ENCODE results near the gene CRAMP1. TPM values are rescaled to one million over a fixed set of nuclear protein-coding genes. Genes with fewer than 3 reads are reported as not detected.
"Not testable (repeated sequence)": the region's sequence is repeated elsewhere in the genome, so short reads cannot be mapped to it uniquely, and the experiment has no call there.

CRAMP1 gene
- total RNA-seq, 1 experiment from 2014 or later: 33.0 TPM

DNA sequence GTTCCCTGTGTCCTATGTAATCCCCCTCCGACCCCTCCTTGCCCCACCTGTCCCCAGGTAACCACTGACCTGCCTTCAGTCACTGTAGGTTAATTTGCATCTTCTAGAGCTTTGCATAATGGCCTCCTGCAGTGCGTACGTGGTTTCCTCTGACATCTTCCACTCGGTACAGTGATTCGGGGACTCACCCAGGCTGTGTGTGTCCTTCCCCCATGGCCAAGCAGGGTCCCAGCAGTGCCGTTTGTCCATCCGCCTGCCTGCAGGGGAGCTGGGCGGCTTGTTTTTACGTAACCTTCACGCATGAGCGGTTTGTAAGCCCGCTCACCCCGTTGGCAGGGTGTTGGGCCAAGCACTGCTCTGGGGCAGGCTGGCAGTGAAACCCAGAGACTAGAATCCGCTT is 101.8 kb downstream of the CRAMP1 start:
- H3K27ac ChIP-seq (ENCODE audit: low read depth, low read length, poor library complexity, severe bottlenecking): no peak overlapping the region
- no peak overlapping the region for H3K4me3 ChIP-seq (ENCODE audit: low read depth, low read length, poor library complexity, severe bottlenecking)
- H3K36me3 ChIP-seq (ENCODE audit: insufficient read depth, low read length, poor library complexity, severe bottlenecking): no peaks in the 10 kb centered on the region
- no peaks in the 10 kb centered on the region for H3K9me3 ChIP-seq (ENCODE audit: low read depth, low read length, poor library complexity, severe bottlenecking)
- no peaks in the 10 kb centered on the region for H3K27me3 ChIP-seq (replicated peaks; ENCODE audit: insufficient read depth, low read depth, low read length, poor library complexity)
- BruUV-seq (replicated peaks): no TSS peak
- POLR2A ChIA-PET (ENCODE audit: low non-redundant PET): no interaction called here
- TF ChIP-seq EZH2 (IDR thresholded peaks at IDR 0.05; ENCODE audit: borderline replicate concordance, low read depth, low read length, poor library complexity, severe bottlenecking): no peak
- TF ChIP-seq, protein P1, sequence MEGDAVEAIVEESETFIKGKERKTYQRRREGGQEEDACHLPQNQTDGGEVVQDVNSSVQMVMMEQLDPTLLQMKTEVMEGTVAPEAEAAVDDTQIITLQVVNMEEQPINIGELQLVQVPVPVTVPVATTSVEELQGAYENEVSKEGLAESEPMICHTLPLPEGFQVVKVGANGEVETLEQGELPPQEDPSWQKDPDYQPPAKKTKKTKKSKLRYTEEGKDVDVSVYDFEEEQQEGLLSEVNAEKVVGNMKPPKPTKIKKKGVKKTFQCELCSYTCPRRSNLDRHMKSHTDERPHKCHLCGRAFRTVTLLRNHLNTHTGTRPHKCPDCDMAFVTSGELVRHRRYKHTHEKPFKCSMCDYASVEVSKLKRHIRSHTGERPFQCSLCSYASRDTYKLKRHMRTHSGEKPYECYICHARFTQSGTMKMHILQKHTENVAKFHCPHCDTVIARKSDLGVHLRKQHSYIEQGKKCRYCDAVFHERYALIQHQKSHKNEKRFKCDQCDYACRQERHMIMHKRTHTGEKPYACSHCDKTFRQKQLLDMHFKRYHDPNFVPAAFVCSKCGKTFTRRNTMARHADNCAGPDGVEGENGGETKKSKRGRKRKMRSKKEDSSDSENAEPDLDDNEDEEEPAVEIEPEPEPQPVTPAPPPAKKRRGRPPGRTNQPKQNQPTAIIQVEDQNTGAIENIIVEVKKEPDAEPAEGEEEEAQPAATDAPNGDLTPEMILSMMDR (conservative IDR thresholded peaks at IDR 0.05; ENCODE audit: low read depth, low read length): no peak
- no peaks in the 10 kb centered on the region for H3K4me1 ChIP-seq (ENCODE audit: insufficient read depth, low read length, poor library complexity, severe bottlenecking)
- CTCF ChIA-PET: no interaction called here
- DNase-seq (ENCODE audit: low spot score): no peak
- intact Hi-C loops (cut with micrococcal nuclease; ENCODE audit: unreplicated experiment): no loop called here

DNA sequence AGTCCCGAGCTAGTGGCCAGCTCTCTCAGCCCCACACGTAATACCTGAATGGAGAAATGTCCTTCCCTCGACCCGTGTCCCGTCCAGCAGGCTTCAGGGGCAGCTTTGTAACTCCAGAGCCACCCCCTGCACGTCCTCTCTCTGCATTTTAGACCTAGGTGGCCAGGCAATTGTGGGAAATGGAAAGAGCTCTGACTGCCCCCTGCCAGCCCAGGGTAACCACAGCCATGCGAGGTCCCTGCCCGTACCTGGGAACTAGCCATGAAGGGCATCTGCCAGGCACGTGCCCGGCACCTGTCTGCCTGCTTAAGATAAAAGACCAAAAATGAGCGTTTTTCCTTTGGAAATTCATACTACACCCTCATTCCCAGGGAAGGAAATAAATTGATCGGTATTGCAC is 103.1 kb downstream of the CRAMP1 start:
- no peak for DNase-seq (ENCODE audit: low spot score)
- no peaks in the 10 kb centered on the region for H3K9me3 ChIP-seq (ENCODE audit: low read depth, low read length, poor library complexity, severe bottlenecking)
- no TSS peak for BruUV-seq (replicated peaks)
- ChIA-PET CTCF (no interaction called here), POLR2A (ENCODE audit: low non-redundant PET) (no interaction called here)
- intact Hi-C loops (cut with micrococcal nuclease; ENCODE audit: unreplicated experiment): no loop called here
- no peak for TF ChIP-seq EZH2 (IDR thresholded peaks at IDR 0.05; ENCODE audit: borderline replicate concordance, low read depth, low read length, poor library complexity, severe bottlenecking)
- TF ChIP-seq, protein P1 (conservative IDR thresholded peaks at IDR 0.05; ENCODE audit: low read depth, low read length): no peak
- H3K27ac ChIP-seq (ENCODE audit: low read depth, low read length, poor library complexity, severe bottlenecking): no peak overlapping the region
- H3K27me3 ChIP-seq (replicated peaks; ENCODE audit: insufficient read depth, low read depth, low read length, poor library complexity): no peaks in the 10 kb centered on the region
- H3K36me3 ChIP-seq (ENCODE audit: insufficient read depth, low read length, poor library complexity, severe bottlenecking): no peaks in the 10 kb centered on the region
- no peaks in the 10 kb centered on the region for H3K4me1 ChIP-seq (ENCODE audit: insufficient read depth, low read length, poor library complexity, severe bottlenecking)
- H3K4me3 ChIP-seq (ENCODE audit: low read depth, low read length, poor library complexity, severe bottlenecking): no peak overlapping the region

DNA sequence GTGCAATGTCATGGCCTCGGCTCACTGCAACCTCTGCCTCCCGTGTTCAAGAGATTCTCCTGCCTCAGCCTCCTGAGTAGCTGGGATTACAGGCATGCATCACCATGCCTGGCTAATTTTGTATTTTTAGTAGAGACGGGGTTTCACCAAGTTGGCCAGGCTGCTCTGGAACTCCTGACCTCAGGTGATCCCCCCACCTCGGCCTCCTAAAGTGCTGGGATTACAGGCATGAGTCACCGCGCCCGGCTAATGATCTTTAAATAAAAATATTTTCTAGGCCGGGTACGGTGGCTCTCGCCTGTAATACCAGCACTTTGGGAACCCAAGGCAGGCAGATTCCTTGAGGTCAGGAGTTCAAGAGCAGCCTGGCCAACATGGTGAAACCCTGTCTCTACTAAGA is 106.1 kb downstream of the CRAMP1 start:
- BruUV-seq (replicated peaks); H3K36me3 ChIP-seq (ENCODE audit: insufficient read depth, low read length, poor library complexity, severe bottlenecking); intact Hi-C loops (cut with micrococcal nuclease; ENCODE audit: unreplicated experiment); H3K27ac ChIP-seq (ENCODE audit: low read depth, low read length, poor library complexity, severe bottlenecking); CTCF ChIA-PET; DNase-seq (ENCODE audit: low spot score); H3K4me3 ChIP-seq (ENCODE audit: low read depth, low read length, poor library complexity, severe bottlenecking); H3K4me1 ChIP-seq (ENCODE audit: insufficient read depth, low read length, poor library complexity, severe bottlenecking); H3K9me3 ChIP-seq (ENCODE audit: low read depth, low read length, poor library complexity, severe bottlenecking); H3K27me3 ChIP-seq (replicated peaks; ENCODE audit: insufficient read depth, low read depth, low read length, poor library complexity): not testable (repeated sequence)
- POLR2A ChIA-PET (ENCODE audit: low non-redundant PET): interaction anchor here (0.7 kb wide), 1 partner anchor 13 kb away, joined by 4 read pairs; no protein-coding TSS in a partner anchor

DNA sequence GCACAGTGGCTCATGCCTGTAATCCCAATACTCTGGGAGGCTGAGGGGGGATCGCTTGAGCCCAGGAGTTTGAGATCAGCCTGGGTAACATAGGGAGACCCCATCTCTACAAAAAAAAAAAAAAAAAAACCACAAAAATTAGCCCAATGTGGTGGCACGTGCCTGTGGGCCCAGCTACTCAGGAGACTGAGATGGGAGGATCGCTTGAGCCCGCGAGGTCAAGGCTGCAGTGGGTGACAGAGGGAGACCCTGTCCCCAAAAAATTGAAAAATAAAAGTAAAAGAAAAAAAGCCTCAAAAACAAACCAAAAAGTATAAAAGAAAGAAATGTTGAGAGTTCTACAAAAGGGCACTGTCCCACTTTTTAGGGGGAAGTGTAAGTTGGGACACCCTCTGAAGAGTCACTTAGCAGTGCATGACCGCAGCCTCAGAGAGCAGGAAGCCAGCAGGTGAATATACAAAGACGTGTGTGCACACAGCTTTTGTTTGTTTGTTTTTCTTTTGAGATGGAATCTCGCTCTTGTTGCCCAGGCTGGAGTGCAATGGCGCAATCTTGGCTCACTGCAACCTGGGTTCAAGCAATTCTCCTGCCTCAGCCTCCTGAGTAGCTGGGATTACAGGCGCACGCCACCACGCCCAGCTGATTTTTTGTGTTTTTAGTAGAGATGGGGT is 107.5 kb downstream of the CRAMP1 start:
- H3K27ac ChIP-seq (ENCODE audit: low read depth, low read length, poor library complexity, severe bottlenecking); H3K4me1 ChIP-seq (ENCODE audit: insufficient read depth, low read length, poor library complexity, severe bottlenecking); DNase-seq (ENCODE audit: low spot score); BruUV-seq (replicated peaks); H3K36me3 ChIP-seq (ENCODE audit: insufficient read depth, low read length, poor library complexity, severe bottlenecking); POLR2A ChIA-PET (ENCODE audit: low non-redundant PET); H3K4me3 ChIP-seq (ENCODE audit: low read depth, low read length, poor library complexity, severe bottlenecking); H3K27me3 ChIP-seq (replicated peaks; ENCODE audit: insufficient read depth, low read depth, low read length, poor library complexity); intact Hi-C loops (cut with micrococcal nuclease; ENCODE audit: unreplicated experiment); CTCF ChIA-PET; H3K9me3 ChIP-seq (ENCODE audit: low read depth, low read length, poor library complexity, severe bottlenecking): not testable (repeated sequence)

All from A673 (cell line).